IMR-90 (cell line): ENCODE data around the gene SIK3. TPM values are rescaled to one million over a fixed set of nuclear protein-coding genes. Genes with fewer than 3 reads are reported as not detected.

Experiments used
- ATAC-seq: fragments of 200-7000 bp; cut with Tn5 transposase; 2 replicates; pipeline ENCODE4 v1.9.1; 2020; ENCODE audit warnings: low read depth, mild to moderate bottlenecking, moderate library complexity
- BruUV-seq: library from RNA; stranded (reverse); fragments of 400-500 nt; replicated peaks from 2 replicates; lab custom pipeline; 2021; lab: Mats Ljungman, UMichigan
- CTCF ChIA-PET: fragments of 300-600 bp; formaldehyde crosslinking; extraction: SDS; loops from one replicate; lab custom pipeline; 2021; ENCODE audit warnings: antibody characterized with exemption; lab: Yijun Ruan, JAX
- POLR2A ChIA-PET: fragments of 300-600 bp; sonication (Branson Sonifier 250); formaldehyde crosslinking; loops from one replicate; lab custom pipeline; 2022; ENCODE audit warnings: antibody characterized with exemption; ENCODE audit not compliant: unreplicated experiment; lab: Charles Lee
- DNase-seq: peaks from one replicate; pipeline ENCODE4 v3.0.0; 2013
- H2AFZ ChIP-seq: replicated peaks from 2 replicates; pipeline ENCODE3; 2013; ENCODE audit warnings: low read length, mild to moderate bottlenecking; ENCODE audit not compliant: poor library complexity
- H2AK5ac ChIP-seq: 2 replicates; pipeline ENCODE4 v1.6.1; 2013; ENCODE audit warnings: low read depth, low read length, inconsistent platforms
- H2AK9ac ChIP-seq: replicated peaks from 2 replicates; pipeline ENCODE3; 2013; ENCODE audit warnings: mild to moderate bottlenecking, low read depth, low read length, moderate library complexity; ENCODE audit not compliant: poor library complexity
- H2BK120ac ChIP-seq: 2 replicates; pipeline ENCODE4 v1.6.1; 2013; ENCODE audit warnings: low read depth, low read length, inconsistent platforms
- H2BK15ac ChIP-seq: 3 replicates; pipeline ENCODE4 v1.6.1; 2013; ENCODE audit warnings: low read depth, low read length, inconsistent platforms
- H2BK20ac ChIP-seq: 2 replicates; pipeline ENCODE4 v1.6.1; 2013; ENCODE audit warnings: low read depth, mild to moderate bottlenecking, inconsistent platforms, low read length, moderate library complexity
- H2BK5ac ChIP-seq: 2 replicates; pipeline ENCODE4 v1.6.1; 2013; ENCODE audit warnings: mild to moderate bottlenecking, low read depth, low read length, inconsistent platforms; ENCODE audit not compliant: poor library complexity, severe bottlenecking
- H3K14ac ChIP-seq: replicated peaks from 2 replicates; pipeline ENCODE4 v1.6.1; 2013; ENCODE audit warnings: low read depth, low read length, inconsistent platforms
- H3K18ac ChIP-seq: 2 replicates; pipeline ENCODE4 v1.6.1; 2013; ENCODE audit warnings: low read depth, low read length, control low read depth
- H3K23ac ChIP-seq: 2 replicates; pipeline ENCODE4 v1.6.1; 2013; ENCODE audit warnings: low read depth, low read length, inconsistent platforms
- H3K27ac ChIP-seq: 2 replicates; pipeline ENCODE4 v1.5.1; 2013; ENCODE audit warnings: mild to moderate bottlenecking, control low read depth, low read length; ENCODE audit not compliant: insufficient read depth
- H3K27me3 ChIP-seq: 2 replicates; pipeline ENCODE4 v1.6.1; 2013; ENCODE audit warnings: low read length; ENCODE audit not compliant: control insufficient read depth, insufficient read depth
- H3K36me3 ChIP-seq: 2 replicates; pipeline ENCODE4 v1.6.1; 2013; ENCODE audit warnings: low read length, mixed read lengths; ENCODE audit not compliant: control insufficient read depth, insufficient read depth
- H3K4ac ChIP-seq: 2 replicates; pipeline ENCODE4 v1.6.1; 2013; ENCODE audit warnings: low read depth, low read length, inconsistent platforms
- H3K4me1 ChIP-seq: 2 replicates; pipeline ENCODE4 v1.6.1; 2013; ENCODE audit warnings: low read length, mixed read lengths; ENCODE audit not compliant: control insufficient read depth, insufficient read depth
- H3K4me2 ChIP-seq: 2 replicates; pipeline ENCODE4 v1.6.1; 2013; ENCODE audit warnings: low read depth, mild to moderate bottlenecking, control low read depth, low read length, moderate library complexity
- H3K4me3 ChIP-seq: 2 replicates; pipeline ENCODE4 v1.5.1; 2013; ENCODE audit warnings: low read depth, mild to moderate bottlenecking, control low read depth, low read length, moderate library complexity; ENCODE audit not compliant: insufficient read depth
- H3K56ac ChIP-seq: 2 replicates; pipeline ENCODE4 v1.6.1; 2013; ENCODE audit warnings: low read length, inconsistent platforms; ENCODE audit not compliant: insufficient read depth; ENCODE audit errors: extremely low read depth
- H3K79me1 ChIP-seq, 2 experiments: 2 replicates each; pipeline ENCODE4 v1.6.1; 2013; ENCODE audit warnings: low read length in 2 of 2, inconsistent platforms in 1 of 2, low read depth in 1 of 2
- H3K9ac ChIP-seq: 2 replicates; pipeline ENCODE4 v1.6.1; 2013; ENCODE audit warnings: low read depth, low read length, control low read depth
- H3K9me1 ChIP-seq: 2 replicates; pipeline ENCODE4 v1.6.1; 2013; ENCODE audit warnings: low read length, inconsistent platforms; ENCODE audit not compliant: insufficient read depth
- H3K9me3 ChIP-seq: 2 replicates; pipeline ENCODE4 v1.6.1; 2013; ENCODE audit warnings: low read length; ENCODE audit not compliant: control insufficient read depth, insufficient read depth
- H4K20me1 ChIP-seq: 2 replicates; pipeline ENCODE4 v1.6.1; 2013; ENCODE audit warnings: low read length, inconsistent platforms; ENCODE audit not compliant: insufficient read depth
- H4K5ac ChIP-seq: 2 replicates; pipeline ENCODE4 v1.6.1; 2013; ENCODE audit warnings: mild to moderate bottlenecking, low read depth, low read length, control low read depth
- H4K8ac ChIP-seq, 2 experiments: 2 replicates each; pipeline ENCODE4 v1.6.1; 2013; ENCODE audit warnings: low read depth in 2 of 2, low read length in 2 of 2, control low read depth in 1 of 2, inconsistent platforms in 1 of 2
- H4K91ac ChIP-seq: 2 replicates; pipeline ENCODE4 v1.6.1; 2013; ENCODE audit warnings: low read depth, low read length, inconsistent platforms; ENCODE audit not compliant: insufficient read depth
- BHLHE40 ChIP-seq: fragments of 150-350 bp; IDR thresholded peaks from 2 replicates; pipeline ENCODE4 v1.6.1; 2016; ENCODE audit warnings: mild to moderate bottlenecking, low read depth, low read length
- CEBPB ChIP-seq: IDR thresholded peaks from 2 replicates; pipeline ENCODE4 v1.6.1; 2012; ENCODE audit warnings: low read depth, low read length, improper control_type of control experiment
- CHD1 ChIP-seq: IDR thresholded peaks from 2 replicates; pipeline ENCODE4 v1.6.1; 2012; ENCODE audit warnings: low read depth, low read length, improper control_type of control experiment
- CTCF ChIP-seq: conservative IDR thresholded peaks from 2 replicates; pipeline ENCODE4 v1.5.1; 2012; ENCODE audit warnings: mild to moderate bottlenecking, low read depth, low read length, improper control_type of control experiment
- ELK1 ChIP-seq: fragments of 150-350 bp; IDR thresholded peaks from 2 replicates; pipeline ENCODE4 v1.6.1; 2016; ENCODE audit warnings: low read depth, mild to moderate bottlenecking, low read length, moderate library complexity, borderline replicate concordance
- FOS ChIP-seq: fragments of 150-350 bp; IDR thresholded peaks from 2 replicates; pipeline ENCODE4 v1.6.1; 2016; ENCODE audit warnings: low read depth, low read length
- MAFK ChIP-seq: IDR thresholded peaks from 2 replicates; pipeline ENCODE4 v1.6.1; 2012; ENCODE audit warnings: low read depth, low read length, improper control_type of control experiment
- MAZ ChIP-seq: IDR thresholded peaks from 2 replicates; pipeline ENCODE4 v1.6.1; 2012; ENCODE audit warnings: low read depth, mild to moderate bottlenecking, low read length, improper control_type of control experiment, moderate library complexity, borderline replicate concordance
- MXI1 ChIP-seq: IDR thresholded peaks from 2 replicates; pipeline ENCODE4 v1.6.1; 2012; ENCODE audit warnings: low read depth, mild to moderate bottlenecking, low read length, moderate library complexity, borderline replicate concordance
- NFE2L2 ChIP-seq: fragments of 150-350 bp; IDR thresholded peaks from 2 replicates; pipeline ENCODE4 v1.6.1; 2016; ENCODE audit warnings: low read depth, mild to moderate bottlenecking, low read length
- POLR2A ChIP-seq: IDR thresholded peaks from 2 replicates; pipeline ENCODE4 v1.6.1; 2012; ENCODE audit warnings: mild to moderate bottlenecking, low read depth, low read length
- RAD21 ChIP-seq: IDR thresholded peaks from 2 replicates; pipeline ENCODE4 v1.6.1; 2012; ENCODE audit warnings: low read length, improper control_type of control experiment
- RCOR1 ChIP-seq: IDR thresholded peaks from 2 replicates; pipeline ENCODE4 v1.6.1; 2012; ENCODE audit warnings: mild to moderate bottlenecking, low read length, improper control_type of control experiment; ENCODE audit not compliant: insufficient replicate concordance
- RFX5 ChIP-seq: IDR thresholded peaks from 2 replicates; pipeline ENCODE4 v1.8.0; 2012; ENCODE audit warnings: low read depth, mild to moderate bottlenecking, low read length, moderate library complexity
- SMC3 ChIP-seq: fragments of 150-350 bp; IDR thresholded peaks from 2 replicates; pipeline ENCODE4 v1.6.1; 2016; ENCODE audit warnings: low read depth, mild to moderate bottlenecking, antibody characterized with exemption, low read length, moderate library complexity
- USF2 ChIP-seq: fragments of 150-350 bp; IDR thresholded peaks from 2 replicates; pipeline ENCODE4 v1.6.1; 2017; ENCODE audit warnings: mild to moderate bottlenecking, antibody characterized with exemption, low read length, low read depth
- WGBS, 2 experiments: methylation state at CpG; one replicate each; pipeline versions ENCODE4 v1.1.5 to v1.1.7; 2013; ENCODE audit warnings: missing lambda C conversion rate in 2 of 2; ENCODE audit not compliant: insufficient read length in 1 of 2; ENCODE audit errors: extremely low coverage in 2 of 2; 5-methylcytosine and 5-hydroxymethylcytosine counted together
- dilution Hi-C: fragments of 300-500 bp; cut with HindIII; formaldehyde crosslinking; loops from one replicate; pipeline ENCODE4 v1.14.3; 2018; ENCODE audit warnings: low sequenced_read_pairs; ENCODE audit not compliant: unreplicated experiment
- in situ Hi-C: fragments of 300-500 bp; cut with MboI; formaldehyde crosslinking; loops from 3 replicates; pipeline ENCODE4 v1.14.3; 2019; ENCODE audit warnings: low sequenced_read_pairs, inconsistent platforms, mixed read lengths
- intact Hi-C: fragments of 100-400 bp; cut with micrococcal nuclease; formaldehyde crosslinking; loops from 2 replicates; pipeline ENCODE4 v1.10.0; 2022
- polyA plus RNA-seq, 3 experiments: library from polyadenylated mRNA; depleted of rRNA; stranded (reverse); fragments of >200 nt; gene quantifications; 2 replicates each; pipeline ENCODE4 v1.2.3, GENCODE V29; 2012; ENCODE audit warnings: low replicate concordance in 1 of 3
- total RNA-seq: library from RNA; depleted of rRNA; stranded (reverse); fragments of >200 nt; gene quantifications from 2 replicates; pipeline ENCODE4 v1.2.3, GENCODE V29; 2012

Gene SIK3
- total and polyA plus RNA-seq, 2 of the 4 experiments (the other 2 are of a cell fraction) = 8.2 to 9.1 TPM

- DNase-seq (no peak), ATAC-seq (no peak)
- intact Hi-C loops (no loop called here), in situ Hi-C loops (no loop called here), dilution Hi-C loops (no loop called here)
- no CpG with 5 or more reads among the region's 3 CpGs for WGBS, 2 experiments
- Histone ChIP-seq H3K27ac (no peak overlapping the region), H2BK120ac (no peak overlapping the region), H3K9me1 (peaks cover 6% of the 10 kb centered on the region; the same call in 1 of the 2 replicates), H3K56ac (no peak overlapping the region), H2AFZ (no peak overlapping the region), H2BK15ac (no peak overlapping the region), H2AK9ac (no peak overlapping the region), H2AK5ac (no peak overlapping the region), H2BK20ac (no peak overlapping the region), H4K20me1 (0 out of 2 replicates have a peak, but pooled peaks cover 4% of the 10 kb centered on the region), H3K4me3 (no peak overlapping the region), H3K4me2 (no peak overlapping the region), H3K27me3 (no peaks in the 10 kb centered on the region), H3K9ac (no peak overlapping the region), H3K4me1 (no peaks in the 10 kb centered on the region), H3K36me3 (peaks cover 4% of the 10 kb centered on the region; the same call in 1 of the 2 replicates), H4K5ac (no peak overlapping the region), H4K8ac (no peak overlapping the region), H2BK5ac (no peak overlapping the region), H3K9me3 (no peaks in the 10 kb centered on the region), H3K79me1 (peaks cover 17 to 20% of the 10 kb centered on the region in 2 experiments), H3K14ac (no peak overlapping the region), H3K4ac (no peak overlapping the region), H3K23ac (no peak overlapping the region), H3K18ac (no peak overlapping the region), H4K91ac (no peak overlapping the region)
- ChIA-PET POLR2A (no interaction called here), CTCF (no interaction called here)
- TF ChIP-seq BHLHE40 (no peak), ELK1 (no peak), NFE2L2 (no peak), RFX5 (no peak), POLR2A (no peak), RCOR1 (no peak), SMC3 (no peak), FOS (no peak), USF2 (no peak), MXI1 (no peak), CHD1 (no peak), MAFK (no peak), CTCF (no peak), CEBPB (no peak), RAD21 (no peak), MAZ (no peak)
- BruUV-seq = no TSS peak
These were observed 142.7 kb downstream of the SIK3 start for GRCh38 chr11:116955548-116955947.
